GM19238 (cell line): Measurements from ENCODE around the gene PRPF38B.
A peak's percentile ranks its signal among the peaks of the same experiment; 100 is the strongest.
"Not testable (repeated sequence)": the region's sequence is repeated elsewhere in the genome, so short reads cannot be mapped to it uniquely, and the experiment has no call there.

ENCODE experiments used
- DNase-seq: peaks from one replicate; pipeline ENCODE4 v3.0.0; 2011; ENCODE audit warnings: low spot score; ENCODE audit not compliant: insufficient read length

The PRPF38B gene

DNA sequence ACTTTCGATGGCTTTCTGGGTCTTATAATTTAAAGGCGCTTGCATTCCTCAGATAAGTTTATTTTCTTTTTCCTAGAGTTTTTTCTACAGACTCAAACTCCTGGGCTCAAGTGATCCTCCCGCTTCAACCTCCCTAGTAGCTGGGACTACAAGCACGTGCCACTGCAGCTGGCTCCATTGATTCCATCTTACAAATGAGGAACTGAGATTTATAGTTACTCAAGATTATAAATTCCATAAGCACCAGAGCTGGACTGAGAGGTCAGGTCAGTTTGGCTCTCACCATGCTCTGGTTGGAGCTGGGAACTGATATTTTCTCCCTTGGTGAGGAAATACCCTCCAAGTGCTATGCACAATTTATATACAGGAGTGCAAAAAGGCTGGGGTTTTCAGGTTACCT lies 13.4 kb upstream of the PRPF38B start:
- DNase-seq, result no peak

DNA sequence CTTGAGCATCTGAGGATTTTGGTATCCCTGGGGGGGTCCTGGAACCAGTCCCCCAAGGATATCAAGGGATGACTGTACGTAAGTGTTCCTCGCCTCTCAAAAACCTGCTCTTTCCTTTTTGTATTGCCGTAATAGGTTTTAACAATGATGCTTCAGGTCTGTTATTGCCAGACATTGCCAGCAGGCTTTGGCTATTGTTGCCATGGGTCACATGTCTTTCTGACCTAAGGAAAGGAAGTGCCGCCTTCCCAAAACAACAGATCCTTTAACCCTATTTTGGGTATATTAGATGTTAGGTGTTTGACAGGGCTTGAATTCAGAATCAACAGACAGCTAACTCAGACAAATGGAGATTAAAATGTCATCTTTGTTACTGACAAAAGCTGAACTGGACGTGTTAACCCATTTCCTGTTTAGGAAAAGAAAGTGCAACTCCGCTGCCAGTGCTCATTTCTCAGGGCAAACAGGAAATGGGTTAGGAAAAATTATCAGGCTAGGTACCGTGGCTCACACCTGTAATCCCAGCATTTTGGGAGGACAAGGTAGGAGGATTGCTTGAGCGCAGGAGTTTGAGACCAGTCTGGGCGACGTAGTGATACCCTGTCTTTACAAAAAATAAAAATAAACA lies 12.4 kb upstream of the PRPF38B start:
- DNase-seq, result no peak

DNA sequence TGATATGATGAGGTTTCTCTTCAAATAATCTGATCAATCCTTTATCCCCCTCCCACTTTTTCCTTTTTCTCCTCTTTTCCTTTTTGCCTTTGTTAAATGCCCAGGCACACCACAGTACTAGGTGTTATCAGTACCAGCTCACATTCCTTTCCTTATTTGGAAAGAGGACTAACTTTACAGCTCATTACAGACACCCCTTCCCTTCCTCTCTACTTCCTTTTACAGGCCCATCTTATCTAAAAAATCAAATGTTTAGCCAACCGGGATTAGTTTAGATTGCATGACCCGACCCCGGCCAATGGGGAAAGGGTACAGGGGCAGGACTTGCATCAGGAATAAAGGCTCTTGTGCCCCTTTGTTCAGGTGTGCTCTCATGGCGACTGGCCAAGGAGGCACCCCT lies 10.4 kb upstream of the PRPF38B start:
- DNase-seq, result not testable (repeated sequence)

DNA sequence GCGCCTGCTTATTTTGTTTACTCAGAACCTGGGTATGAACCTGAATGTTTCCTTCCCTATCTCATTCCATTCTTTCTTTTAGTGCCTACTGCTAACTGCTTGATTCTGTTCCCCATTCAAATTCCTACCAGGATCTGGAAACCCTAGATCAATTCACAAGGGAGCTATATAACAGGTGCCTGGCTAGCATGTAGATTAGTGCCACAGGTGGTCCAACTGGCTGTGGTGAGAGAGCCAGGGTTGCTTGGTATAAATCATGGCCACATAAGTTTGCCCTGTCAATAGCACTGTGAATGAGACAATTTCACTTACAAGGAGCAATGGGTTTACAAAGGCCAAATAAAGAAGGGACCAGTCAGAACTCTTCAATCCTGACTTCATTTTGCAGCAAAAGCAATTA lies 6.6 kb upstream of the PRPF38B start:
- DNase-seq, result no peak

DNA sequence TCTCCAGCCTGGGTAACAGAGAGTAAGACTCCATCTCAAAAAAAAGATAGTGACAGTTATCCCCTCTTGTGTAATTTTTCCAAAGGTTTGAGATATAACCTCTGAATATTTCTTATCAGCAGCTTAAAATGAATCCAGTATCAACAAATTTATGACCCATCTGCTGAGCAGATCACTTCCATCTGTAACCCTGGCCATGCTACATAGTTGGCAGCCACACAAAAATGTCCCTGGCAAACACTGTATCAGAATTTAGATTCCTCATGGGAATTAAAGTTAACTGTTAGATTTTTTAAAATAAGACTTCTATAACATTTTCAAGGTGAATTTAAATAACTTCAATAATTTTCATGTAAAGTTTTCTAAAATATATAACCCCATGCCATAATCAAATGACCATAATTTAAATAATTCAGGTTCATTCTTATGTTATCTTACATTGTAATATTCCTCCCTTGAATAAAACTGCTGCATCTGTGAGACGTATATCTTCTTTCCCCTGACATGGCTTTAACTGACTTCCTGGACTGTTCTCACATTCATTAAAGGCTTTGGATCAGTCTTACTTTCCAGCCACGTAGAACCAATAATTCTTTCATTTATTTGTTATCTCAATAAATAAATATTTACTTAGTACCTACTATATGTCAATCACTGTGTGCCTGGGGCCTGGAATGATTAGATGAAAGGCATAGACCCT lies 5.3 kb upstream of the PRPF38B start:
- no peak for DNase-seq

DNA sequence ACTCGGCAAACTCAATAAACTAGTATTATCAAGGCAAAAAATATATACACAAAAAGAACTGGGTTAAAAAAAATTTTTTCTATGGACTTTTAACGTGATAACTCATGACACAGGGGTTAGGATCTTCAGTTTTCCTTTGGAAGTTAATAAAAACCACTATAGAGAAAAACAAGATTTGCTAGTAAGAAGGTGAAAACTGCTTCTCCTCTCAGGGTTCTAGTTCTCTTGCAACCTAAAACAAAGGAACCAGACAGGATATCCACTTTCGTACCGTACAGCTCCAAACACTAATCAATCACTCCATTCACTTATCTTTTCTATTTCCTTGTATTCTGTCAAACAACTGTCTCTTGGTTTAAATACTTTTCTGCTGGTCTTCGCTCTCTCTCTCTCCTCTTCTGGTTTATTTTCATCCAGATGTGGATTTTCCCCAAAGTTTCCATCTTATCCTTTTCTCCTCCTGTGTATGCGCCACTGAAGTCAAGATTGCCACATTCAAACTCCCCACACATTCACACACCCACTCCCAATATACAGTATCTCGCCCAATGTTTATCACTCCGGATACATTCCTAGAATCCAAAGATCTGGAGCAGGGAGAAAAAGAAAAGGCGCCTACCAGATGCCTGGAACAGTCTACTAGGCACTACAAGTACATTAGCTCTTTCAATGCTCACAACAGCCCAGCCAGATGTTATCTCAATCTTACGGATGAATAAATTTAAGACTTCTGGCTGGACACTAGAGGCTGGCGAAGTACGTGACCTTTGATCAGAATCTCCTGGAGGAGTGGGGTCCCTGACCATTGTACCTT lies 775 bp upstream of the PRPF38B start:
- DNase-seq, result no peak

DNA sequence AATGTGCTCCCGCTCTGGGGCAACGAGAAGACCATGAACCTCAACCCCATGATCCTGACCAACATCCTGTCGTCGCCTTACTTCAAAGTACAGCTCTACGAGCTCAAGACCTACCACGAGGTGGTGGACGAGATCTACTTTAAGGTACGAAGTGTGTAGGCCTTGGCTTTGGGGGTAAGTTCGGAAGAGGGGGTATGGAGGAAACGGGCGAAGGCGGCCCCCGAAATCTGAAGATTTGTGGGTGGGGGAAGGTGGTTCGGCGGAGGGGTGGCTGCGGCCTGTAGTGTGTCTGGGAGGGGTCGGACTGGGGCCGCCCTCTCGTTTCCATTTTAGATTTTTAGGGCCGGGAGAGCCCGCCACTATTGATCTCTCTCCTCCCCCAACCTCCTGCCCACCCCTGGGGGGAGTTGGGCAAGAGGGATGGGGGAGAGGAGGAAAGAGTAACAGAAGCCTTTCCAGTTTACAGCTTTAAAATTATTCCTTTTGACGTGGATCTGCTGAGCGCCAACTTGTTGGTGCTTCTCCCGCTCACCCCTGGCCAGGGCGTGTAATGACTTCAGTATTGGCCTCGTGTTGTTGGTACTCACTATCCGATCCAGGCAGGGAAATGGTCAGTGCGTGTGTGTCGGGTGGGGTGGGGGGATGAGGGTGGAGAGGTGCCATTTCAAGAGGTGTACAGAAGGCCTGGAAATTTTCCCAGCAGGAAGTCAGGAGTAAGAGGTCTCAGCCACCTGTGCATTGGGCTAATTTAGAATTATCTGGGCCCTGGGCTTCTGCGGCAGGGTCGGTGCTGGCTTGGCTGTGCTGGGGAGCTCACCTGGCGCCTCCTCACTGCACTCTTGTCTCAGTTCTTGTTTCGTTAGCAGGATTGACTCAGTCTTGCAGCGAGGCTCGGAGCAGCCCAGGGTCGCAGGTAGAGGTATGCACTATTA lies 880 bp downstream of the PRPF38B start:
- peak; percentile 42 for DNase-seq

DNA sequence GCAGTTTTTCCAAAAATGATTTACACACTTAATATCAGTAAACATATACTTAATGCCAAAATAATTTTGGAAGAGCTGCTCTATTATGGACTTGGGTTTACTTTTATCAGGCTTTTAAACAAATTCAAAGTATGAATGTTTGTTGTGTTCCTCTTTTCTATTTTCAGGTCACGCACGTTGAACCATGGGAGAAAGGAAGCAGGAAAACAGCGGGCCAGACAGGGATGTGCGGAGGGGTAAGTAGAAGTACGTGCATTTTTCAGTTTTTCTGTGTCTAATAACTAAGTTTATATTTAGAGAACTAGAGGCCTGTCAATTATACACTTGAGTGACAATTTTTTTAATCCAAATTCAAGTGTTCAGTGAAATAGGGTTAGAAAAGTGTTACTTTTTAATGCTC lies 3.4 kb downstream of the PRPF38B start:
- DNase-seq, result no peak

DNA sequence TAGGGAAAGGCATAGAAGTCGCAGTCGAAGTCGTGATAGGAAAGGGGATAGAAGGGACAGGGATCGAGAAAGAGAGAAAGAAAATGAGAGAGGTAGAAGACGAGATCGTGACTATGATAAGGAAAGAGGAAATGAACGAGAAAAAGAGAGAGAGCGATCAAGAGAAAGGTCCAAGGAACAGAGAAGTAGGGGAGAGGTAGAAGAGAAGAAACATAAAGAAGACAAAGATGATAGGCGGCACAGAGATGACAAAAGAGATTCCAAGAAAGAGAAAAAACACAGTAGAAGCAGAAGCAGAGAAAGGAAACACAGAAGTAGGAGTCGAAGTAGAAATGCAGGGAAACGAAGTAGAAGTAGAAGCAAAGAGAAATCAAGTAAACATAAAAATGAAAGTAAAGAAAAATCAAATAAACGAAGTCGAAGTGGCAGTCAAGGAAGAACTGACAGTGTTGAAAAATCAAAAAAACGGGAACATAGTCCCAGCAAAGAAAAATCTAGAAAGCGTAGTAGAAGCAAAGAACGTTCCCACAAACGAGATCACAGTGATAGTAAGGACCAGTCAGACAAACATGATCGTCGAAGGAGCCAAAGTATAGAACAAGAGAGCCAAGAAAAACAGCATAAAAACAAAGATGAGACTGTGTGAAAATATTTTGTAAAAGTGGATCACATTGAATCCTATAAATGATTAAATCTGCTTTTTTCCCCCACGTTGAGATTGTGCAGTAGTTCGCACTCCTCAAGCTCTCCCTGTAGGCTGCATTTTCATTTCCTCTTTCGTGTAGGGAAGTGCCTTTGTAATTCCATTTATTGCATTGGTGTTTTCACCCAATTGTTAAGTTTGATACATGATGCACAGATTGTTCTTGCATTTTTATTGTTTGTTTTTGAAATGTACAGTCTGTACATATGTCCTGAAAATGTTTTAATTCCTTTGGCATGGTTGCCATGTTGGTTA lies 7.5 kb downstream of the PRPF38B start:
- DNase-seq, result no peak

DNA sequence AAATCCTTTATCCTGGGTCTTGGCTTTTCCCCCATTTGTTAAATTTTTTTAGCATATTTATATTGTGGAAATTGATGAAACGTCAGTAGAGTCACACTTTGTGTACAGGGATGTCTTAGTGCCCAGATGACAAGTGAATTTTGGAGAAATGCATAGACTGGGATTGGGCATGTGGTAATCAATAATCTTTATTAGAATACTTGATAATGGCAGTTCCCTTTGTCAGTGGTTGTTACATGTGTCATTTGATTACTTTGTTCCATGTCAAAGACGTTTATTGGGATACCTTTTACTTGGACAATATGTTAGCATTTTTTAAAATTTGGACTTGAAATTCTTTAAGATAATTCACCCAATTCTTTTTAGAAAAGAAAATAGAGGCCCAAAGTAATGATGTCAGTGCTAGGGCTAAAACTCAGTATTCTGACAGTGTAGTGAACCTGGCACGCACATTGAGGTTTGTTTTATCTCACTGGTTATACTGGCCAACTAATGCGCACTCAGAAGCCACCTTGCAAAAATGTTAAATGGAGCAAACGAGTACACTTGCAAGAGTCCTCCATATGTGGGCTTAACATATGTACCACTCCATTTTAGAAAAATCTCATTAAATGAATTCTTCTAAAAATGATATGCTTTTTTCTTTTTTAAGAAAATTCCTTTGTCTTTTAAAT lies 9.2 kb downstream of the PRPF38B start:
- no peak for DNase-seq

DNA sequence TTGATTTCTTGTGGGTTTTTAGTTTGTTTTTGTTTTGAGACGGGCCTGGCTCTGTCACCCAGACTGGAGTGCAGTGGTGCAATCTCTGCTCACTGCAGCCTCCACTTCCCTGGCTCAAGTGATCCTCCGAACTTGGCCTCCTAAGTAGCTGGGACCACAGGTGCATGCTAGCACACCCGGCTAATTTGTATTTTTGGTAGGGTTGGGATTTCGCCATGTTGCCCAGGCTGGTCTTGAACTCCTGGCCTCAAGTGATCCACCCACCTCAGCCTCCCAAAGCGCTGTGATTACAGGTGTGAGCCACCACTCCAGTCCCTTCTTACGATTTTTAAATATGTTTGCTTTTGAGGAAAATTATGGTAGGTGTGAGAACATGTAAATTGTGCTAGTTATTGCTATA lies 10.0 kb downstream of the PRPF38B start:
- not testable (repeated sequence) for DNase-seq

DNA sequence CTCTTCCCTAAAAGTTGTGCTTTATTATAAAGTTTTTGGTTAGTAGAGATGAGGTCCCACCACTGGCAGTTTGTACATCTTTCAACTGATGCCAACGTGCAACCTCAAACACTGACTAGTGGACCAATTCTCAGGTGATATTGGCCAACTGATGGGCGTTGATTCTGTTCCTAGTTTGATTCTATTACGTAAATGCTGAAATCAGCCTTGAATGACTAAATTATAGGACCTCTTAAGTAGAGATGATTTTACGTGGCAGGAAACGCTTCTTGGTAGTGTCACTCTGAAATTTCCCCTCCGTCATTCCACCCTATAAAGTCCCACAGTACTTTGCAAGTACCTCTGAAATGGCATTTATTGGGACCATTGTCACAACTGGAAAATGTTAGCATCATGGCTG lies 11.8 kb downstream of the PRPF38B start:
- DNase-seq, result no peak

DNA sequence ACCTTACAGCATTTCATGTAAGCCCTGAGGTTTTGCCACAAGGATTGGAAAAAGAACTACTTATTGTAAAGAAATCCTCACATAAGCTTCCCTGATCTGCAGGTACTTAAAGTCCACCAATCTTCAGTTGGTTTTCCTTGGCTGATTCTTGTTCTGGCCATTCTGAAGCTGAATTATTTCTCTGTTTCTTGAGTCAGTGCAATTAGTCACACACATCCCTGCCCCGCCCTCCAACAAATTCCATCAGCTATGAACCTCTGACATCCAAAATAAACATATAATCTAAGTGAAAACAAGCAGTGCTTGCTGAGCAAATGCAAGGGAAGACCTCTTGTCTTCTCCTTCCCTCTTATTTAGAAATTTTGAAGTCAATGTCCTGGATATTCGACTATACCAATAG lies 12.4 kb downstream of the PRPF38B start:
- DNase-seq, result no peak

DNA sequence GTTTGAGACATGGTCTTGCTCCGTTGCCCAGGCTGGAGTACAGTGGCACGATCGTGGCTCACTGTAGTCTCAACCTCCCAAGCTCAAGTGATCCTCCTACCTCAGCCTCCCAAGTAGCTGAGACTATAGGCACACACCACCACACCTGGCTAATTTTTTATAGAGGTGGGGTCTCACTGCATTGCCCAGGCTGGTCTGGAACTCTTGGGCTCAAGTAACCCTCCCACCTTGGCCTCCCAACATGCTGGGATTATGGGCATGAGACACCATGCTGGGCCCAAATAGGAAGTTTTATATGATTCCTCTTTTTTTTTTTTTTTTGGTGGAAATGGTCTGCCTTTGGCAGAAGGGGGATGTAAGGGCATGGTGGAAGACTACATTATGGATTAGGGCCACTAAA lies 14.5 kb downstream of the PRPF38B start:
- DNase-seq, result no peak

DNA sequence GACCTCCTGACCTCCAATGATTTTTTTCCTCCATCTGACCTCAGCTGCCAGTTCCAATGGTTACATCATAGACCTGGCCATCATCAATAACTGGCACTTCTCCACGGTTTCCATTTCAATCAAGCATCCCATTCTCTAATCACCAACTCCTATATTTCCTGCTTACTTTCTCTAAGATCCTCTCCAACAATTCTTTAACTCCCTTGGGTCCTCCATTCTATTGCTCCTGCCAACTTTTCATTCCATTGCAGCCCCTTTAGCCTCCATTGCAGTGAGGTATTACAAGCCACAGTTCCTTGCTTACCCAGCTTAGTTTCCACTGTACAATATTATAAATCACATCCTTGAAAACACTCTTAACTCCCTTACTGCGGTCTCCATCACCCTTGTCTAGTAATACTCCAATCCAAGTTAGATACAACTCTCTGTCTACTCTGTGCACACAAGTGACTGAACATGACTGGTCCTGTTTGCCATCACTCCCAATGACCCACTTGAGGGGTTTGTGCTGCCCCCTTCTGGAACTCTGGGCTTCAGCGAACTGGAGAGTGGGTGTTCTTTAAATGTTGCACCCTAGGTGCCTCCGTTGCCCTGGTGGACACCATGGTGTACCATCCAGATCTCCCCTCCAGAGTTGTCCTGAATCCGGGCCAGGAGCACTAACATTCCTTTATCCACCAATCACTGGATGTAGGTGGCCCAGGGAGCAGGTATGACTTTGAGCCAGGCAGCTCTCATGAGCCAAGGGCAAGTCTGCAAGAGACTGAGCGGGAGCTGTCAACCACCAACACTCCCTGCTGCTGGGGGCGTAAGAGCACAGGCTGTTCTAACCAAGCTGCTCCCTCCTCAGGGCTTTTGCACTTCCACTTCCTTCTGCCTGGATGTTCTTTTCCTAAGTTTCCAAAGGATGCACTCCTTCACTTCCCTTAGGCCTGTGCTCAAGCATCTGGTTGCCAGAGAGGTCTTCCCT lies 16.9 kb downstream of the PRPF38B start:
- no peak for DNase-seq

DNA sequence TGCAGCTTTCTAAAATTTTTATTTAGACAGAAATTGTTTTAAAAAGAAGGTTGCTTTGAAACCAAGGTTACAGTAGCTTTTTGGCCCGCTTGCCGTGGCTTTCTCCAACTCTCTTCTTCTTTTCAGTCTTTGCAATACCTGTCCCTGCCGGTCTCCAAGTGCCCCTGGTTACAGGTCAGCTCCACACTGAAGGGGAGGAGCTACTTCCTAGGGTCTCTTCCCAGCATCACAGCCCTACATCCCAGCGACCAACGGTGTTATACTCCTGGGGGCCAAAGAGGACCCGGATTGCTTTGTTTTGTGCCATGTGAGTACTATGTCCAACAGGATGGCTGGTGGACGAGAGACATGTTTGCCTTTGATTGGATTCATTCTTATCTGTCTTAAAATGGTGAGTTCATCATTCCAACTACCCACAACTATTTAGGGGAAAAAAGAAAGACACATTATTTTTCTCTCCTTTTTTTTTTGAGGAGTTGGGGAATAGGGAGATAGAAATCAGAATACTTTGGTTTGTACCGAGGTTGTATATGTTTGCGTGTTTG lies 20.6 kb downstream of the PRPF38B start, which contains the start of gene FNDC7:
TSS of gene FNDC7 (plus strand) at position 303 of the 545 bp plus-strand sequence. CDS start at position 329, 26 bp downstream.
- DNase-seq, result no peak

DNA sequence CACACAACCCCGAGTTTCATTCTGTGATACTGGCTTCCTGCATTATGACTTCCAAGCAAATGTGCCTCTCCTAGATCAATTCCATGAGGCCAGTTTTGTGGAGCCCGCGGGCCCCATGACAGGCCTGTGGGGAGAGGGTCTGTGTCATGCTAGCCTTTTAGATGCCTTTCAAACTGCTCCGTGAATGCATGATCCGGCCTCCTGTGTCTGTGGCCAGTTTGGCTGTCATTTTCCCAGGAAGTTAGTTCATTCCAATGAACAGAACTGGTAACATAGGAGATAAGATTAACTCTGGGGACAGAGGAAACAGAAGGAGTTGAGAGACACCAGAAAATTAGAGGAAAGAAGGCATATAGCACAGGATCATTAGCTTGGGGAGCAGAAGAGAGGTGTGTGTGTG lies 23.8 kb downstream of the PRPF38B start:
- DNase-seq, result no peak
